ENCODE measurements around the gene UGT1A8.

DNA sequence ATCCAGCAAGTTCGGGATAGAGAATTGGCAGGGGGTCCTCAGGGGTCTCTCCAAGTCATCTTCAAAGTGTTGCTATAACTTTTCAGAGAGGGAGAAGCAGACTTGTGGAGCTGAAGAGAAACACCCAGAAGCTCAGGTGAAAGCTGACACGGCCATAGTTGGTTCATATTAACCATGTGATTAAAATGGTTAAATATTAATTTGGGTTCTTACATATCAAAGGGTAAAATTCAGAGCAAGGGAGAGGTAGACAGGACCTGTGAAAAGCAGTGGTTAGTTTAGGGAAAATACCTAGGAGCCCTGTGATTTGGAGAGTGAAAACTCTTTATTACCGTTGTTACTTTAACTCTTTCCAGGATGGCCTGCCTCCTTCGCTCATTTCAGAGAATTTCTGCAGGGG lies 75.2 kb downstream of the UGT1A8 start, which contains the start of gene UGT1A6:
- TF ChIP-seq, protein P1, sequence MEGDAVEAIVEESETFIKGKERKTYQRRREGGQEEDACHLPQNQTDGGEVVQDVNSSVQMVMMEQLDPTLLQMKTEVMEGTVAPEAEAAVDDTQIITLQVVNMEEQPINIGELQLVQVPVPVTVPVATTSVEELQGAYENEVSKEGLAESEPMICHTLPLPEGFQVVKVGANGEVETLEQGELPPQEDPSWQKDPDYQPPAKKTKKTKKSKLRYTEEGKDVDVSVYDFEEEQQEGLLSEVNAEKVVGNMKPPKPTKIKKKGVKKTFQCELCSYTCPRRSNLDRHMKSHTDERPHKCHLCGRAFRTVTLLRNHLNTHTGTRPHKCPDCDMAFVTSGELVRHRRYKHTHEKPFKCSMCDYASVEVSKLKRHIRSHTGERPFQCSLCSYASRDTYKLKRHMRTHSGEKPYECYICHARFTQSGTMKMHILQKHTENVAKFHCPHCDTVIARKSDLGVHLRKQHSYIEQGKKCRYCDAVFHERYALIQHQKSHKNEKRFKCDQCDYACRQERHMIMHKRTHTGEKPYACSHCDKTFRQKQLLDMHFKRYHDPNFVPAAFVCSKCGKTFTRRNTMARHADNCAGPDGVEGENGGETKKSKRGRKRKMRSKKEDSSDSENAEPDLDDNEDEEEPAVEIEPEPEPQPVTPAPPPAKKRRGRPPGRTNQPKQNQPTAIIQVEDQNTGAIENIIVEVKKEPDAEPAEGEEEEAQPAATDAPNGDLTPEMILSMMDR (IDR thresholded peaks at IDR 0.05; ENCODE audit: low read depth, low read length) = no peak
- TF ChIP-seq EZH2phosphoT487 (IDR thresholded peaks at IDR 0.05; ENCODE audit: low read depth) = no peak

Measured in OCI-LY3 (cell line).